ENCODE data around the gene KCNH5.

DNA sequence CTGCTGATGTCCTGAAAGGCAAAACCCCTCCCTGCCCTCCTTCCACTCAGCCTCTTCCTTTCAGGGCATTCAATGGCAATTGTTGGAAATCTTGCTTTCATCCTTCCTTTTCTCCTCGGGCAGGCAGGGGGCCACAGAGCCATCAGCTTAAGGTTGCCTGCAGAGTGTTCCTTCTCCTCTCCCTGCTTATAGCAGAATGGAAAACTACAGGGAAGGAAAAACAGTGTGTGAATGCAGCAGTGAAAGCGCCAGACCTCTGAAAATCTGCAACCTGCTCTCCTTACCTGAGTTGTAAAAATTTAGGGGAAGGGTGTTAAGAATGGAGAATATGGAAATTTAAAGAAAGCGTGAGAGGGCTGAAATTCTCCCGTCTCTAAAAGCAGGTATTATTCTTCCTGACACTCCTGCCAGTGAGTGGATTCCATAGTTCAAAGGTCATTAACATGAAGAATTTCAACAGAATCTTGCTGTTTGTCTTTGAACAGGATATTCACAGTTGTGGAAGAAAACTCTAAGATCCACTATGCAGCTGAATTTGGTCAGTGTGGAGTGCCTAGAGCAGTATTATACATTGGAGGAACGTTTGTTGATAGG is 348.8 kb downstream of the KCNH5 start:
- TF ChIP-seq, protein P1, sequence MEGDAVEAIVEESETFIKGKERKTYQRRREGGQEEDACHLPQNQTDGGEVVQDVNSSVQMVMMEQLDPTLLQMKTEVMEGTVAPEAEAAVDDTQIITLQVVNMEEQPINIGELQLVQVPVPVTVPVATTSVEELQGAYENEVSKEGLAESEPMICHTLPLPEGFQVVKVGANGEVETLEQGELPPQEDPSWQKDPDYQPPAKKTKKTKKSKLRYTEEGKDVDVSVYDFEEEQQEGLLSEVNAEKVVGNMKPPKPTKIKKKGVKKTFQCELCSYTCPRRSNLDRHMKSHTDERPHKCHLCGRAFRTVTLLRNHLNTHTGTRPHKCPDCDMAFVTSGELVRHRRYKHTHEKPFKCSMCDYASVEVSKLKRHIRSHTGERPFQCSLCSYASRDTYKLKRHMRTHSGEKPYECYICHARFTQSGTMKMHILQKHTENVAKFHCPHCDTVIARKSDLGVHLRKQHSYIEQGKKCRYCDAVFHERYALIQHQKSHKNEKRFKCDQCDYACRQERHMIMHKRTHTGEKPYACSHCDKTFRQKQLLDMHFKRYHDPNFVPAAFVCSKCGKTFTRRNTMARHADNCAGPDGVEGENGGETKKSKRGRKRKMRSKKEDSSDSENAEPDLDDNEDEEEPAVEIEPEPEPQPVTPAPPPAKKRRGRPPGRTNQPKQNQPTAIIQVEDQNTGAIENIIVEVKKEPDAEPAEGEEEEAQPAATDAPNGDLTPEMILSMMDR (IDR thresholded peaks at IDR 0.05), result no peak
- TF ChIP-seq POLR2A (IDR thresholded peaks at IDR 0.05), result no peak
